GM13977 (cell line): ENCODE results near the gene MED19.
"Not testable (repeated sequence)": the region's sequence is repeated elsewhere in the genome, so short reads cannot be mapped to it uniquely, and the experiment has no call there.

ENCODE experiments used
- DNase-seq: peaks from one replicate; pipeline ENCODE4 v3.0.0; 2012; ENCODE audit warnings: low spot score
- CTCF ChIP-seq: IDR thresholded peaks from 2 replicates; pipeline ENCODE4 v1.5.1; 2012; ENCODE audit warnings: mild to moderate bottlenecking, control low read depth; ENCODE audit not compliant: insufficient read depth; ENCODE audit errors: extremely low read depth, missing control alignments
- in situ Hi-C: fragments of 300-500 bp; cut with MboI; formaldehyde crosslinking; loops from one replicate; pipeline ENCODE4 v1.12.0; 2022; ENCODE audit warnings: low sequenced_read_pairs, low pct_unique_long_range_greater_than_20kb, mixed read lengths, inconsistent platforms; ENCODE audit not compliant: unreplicated experiment

MED19 gene

GRCh38 chr11:57729479-57729878 is 17.5 kb upstream of the MED19 start:
- no peak for DNase-seq
- TF ChIP-seq CTCF = no peak
- in situ Hi-C loops = no loop called here

DNA sequence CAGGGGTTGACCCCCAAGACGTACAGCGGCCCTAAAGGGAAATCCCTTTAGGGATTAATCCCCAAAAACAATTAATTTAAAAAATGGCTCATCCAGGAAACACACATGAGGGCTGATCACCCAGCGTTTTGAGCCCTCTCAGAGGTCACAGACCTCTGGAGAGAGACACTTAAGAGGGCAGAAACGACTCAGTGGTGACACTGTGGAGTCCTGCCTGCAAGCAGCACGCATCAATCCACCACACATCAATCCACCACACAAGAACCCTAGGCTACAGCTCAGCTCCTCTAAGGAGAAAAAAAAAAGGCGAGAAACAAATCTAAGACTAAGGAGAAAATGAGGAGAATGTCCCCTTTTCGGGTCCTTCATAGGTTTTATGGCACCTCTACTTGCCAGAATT is 16.8 kb upstream of the MED19 start:
- no peak for DNase-seq
- in situ Hi-C loops = no loop called here
- TF ChIP-seq CTCF = no peak

GRCh38 chr11:57727185-57727584 is 15.2 kb upstream of the MED19 start:
- no peak for TF ChIP-seq CTCF
- in situ Hi-C loops = no loop called here
- DNase-seq = no peak

DNA sequence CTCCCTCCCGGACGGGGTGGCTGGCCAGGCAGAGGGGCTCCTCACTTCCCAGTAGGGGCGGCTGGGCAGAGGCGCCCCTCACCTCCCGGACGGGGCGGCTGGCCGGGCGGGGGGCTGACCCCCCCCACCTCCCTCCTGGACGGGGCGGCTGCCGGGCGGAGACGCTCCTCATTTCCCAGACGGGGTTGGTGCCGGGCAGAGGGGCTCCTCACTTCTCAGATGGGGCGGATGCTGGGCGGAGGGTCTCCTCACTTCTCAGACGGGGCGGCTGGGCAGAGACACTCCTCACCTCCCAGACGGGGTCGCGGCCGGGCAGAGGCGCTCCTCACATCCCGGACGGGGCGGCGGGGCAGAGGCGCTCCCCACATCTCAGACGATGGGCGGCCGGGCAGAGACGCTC is 4.7 kb upstream of the MED19 start:
- DNase-seq, in situ Hi-C loops: not testable (repeated sequence)

DNA sequence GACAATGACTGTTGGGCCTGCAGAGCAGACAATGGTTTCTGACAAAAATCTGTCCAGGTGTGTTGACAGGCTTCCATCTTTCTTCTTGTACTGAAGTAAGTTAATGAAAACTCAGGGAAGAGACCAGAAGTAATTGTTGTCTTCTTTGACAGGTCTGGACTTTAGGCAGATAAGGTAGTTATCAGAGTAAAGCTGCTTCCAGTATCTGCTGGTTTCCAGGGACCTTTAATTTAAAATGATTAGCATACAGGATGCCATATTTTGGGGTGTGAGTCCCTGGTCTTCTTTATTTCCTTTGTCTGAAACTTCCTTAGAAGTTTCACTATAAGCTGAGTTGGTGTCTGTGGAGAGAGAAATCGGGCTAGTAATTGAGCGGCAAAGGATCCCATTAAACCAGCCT is 1.8 kb upstream of the MED19 start:
- no peak for TF ChIP-seq CTCF
- in situ Hi-C loops = no loop called here

GRCh38 chr11:57712256-57713150 is 488 bp upstream of the MED19 start, which contains the start of gene TMX2:
TSS of gene TMX2 (plus strand) at chr11:57712593. CDS start at chr11:57712619, 26 bp downstream.
- in situ Hi-C loops = no loop called here
- TF ChIP-seq CTCF = no peak

More for the DNA sequence above, 1.8 kb upstream of the MED19 start:
- DNase-seq = no peak

GRCh38 chr11:57709802-57710367 is 2.1 kb downstream of the MED19 start:
- in situ Hi-C loops = no loop called here
- TF ChIP-seq CTCF = no peak
- no peak for DNase-seq

More at GRCh38 chr11:57712256-57713150, 488 bp upstream of the MED19 start, which contains the start of gene TMX2:
- DNase-seq = peak; percentile 94

DNA sequence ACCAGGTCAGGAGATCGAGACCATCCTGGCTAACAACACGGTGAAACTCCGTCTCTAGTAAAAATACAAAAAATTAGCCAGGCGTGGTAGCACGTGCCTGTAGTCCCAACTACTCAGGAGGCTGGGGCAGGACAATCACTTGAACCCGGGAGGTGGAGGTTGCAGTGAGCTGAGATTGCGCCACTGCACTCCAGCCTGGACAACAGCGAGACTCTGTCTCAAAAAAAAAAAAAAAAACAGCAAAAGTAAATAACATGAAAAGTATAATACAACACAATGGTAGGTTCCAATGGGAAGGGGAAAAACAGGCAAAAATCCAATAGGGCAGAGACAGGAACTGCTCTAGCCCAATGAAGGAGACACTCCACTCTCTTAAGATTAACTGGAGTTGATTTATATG is 6.6 kb downstream of the MED19 start:
- DNase-seq, in situ Hi-C loops: not testable (repeated sequence)
